ENCODE measurements around the gene SULT1B1. TPM values are rescaled to one million over a fixed set of nuclear protein-coding genes. Genes with fewer than 3 reads are reported as not detected.

SULT1B1 gene
- total and polyA plus RNA-seq, 2 of the 8 experiments (the other 6 are each of a cell fraction or from before 2014, with no cell fraction given) = not detected

GRCh38 chr4:69748173-69748572 lies 12.2 kb downstream of the SULT1B1 start:
- H3K4me1 ChIP-seq (replicated peaks in 1 of 4; ENCODE audit: control insufficient read depth in 3 of 4, insufficient read depth in 4 of 4, low read length in 3 of 4) = no peaks in the 10 kb centered on the region
- no peak overlapping the region for H4K8ac ChIP-seq (ENCODE audit: extremely low read depth, insufficient read depth, low read length)
- no peak overlapping the region for H3K27ac ChIP-seq (ENCODE audit: low read depth, low read length)
- H3K27me3 ChIP-seq (replicated peaks in 1 of 4; ENCODE audit: control insufficient read depth in 3 of 4, extremely low read depth in 1 of 4, insufficient read depth in 3 of 4, low read length in 3 of 4) = peaks cover 0 to 1% (median 0%) of the 10 kb centered on the region in 4 experiments; a peak in 1 of 7 replicates
- no peak overlapping the region for H4K91ac ChIP-seq (replicated peaks; ENCODE audit: insufficient read length, low read length)
- H3K9me3 ChIP-seq (ENCODE audit: insufficient read depth in 2 of 2, low read depth in 1 of 2, low read length in 1 of 2) = no peaks in the 10 kb centered on the region; a peak in 1 of 4 replicates
- no peaks in the 10 kb centered on the region; the same call in 1 of the 2 replicates for H3K23me2 ChIP-seq (ENCODE audit: low read depth, low read length)
- H3K56ac ChIP-seq (replicated peaks; ENCODE audit: insufficient read length, low read depth, low read length) = no peak overlapping the region
- no peaks in the 10 kb centered on the region for H3K36me3 ChIP-seq (ENCODE audit: control insufficient read depth in 2 of 4, insufficient read depth in 4 of 4, low read length in 3 of 4)
- no peak overlapping the region for H2BK5ac ChIP-seq (ENCODE audit: low read depth, low read length)
- no peak overlapping the region for H2BK120ac ChIP-seq (replicated peaks; ENCODE audit: low read depth, low read length)
- H3K79me2 ChIP-seq (ENCODE audit: control insufficient read depth in 1 of 2, insufficient read depth in 2 of 2, low read length in 2 of 2) = no peaks in the 10 kb centered on the region
- H3K79me1 ChIP-seq (ENCODE audit: low read depth, low read length) = no peaks in the 10 kb centered on the region
- FAIRE-seq (no peak), DNase-seq (ENCODE audit: low read depth in 1 of 2, low spot score in 2 of 2) (no peak)
- ChIA-PET CTCF (ENCODE audit: partially characterized antibody) (interaction anchor here (1.1 to 1.3 kb wide), 3 partner anchors 12 to 435 kb away, joined by 4 read pairs; no protein-coding TSS in a partner anchor), POLR2A (ENCODE audit: partially characterized antibody) (no interaction called here)
- H2BK15ac ChIP-seq (ENCODE audit: low read length) = no peak overlapping the region
- no peak overlapping the region for H2BK12ac ChIP-seq (ENCODE audit: low read depth, low read length)
- H2AK5ac ChIP-seq (ENCODE audit: low read depth, low read length) = no peak overlapping the region
- H3K14ac ChIP-seq (ENCODE audit: insufficient read length) = no peak overlapping the region
- H2AFZ ChIP-seq (ENCODE audit: low read length) = no peak overlapping the region
- no peak overlapping the region for H3K18ac ChIP-seq (ENCODE audit: extremely low read depth, low read length)
- H2BK20ac ChIP-seq (ENCODE audit: low read length) = no peak overlapping the region
- H3K4me3 ChIP-seq (ENCODE audit: extremely low read depth in 1 of 4, insufficient read depth in 2 of 4, low read depth in 3 of 4, low read length in 4 of 4) = no peak overlapping the region
- H3K4ac ChIP-seq (replicated peaks; ENCODE audit: insufficient read length, low read depth, low read length) = no peak overlapping the region
- no peak overlapping the region for H3K4me2 ChIP-seq (ENCODE audit: insufficient read depth in 1 of 2, low read depth in 2 of 2, low read length in 2 of 2)
- WGBS, 2 experiments (ENCODE audit: extremely low coverage in 1 of 2, insufficient coverage in 1 of 2, insufficient read length in 1 of 2, insufficient replicate concordance in 2 of 2, low coverage in 1 of 2, low lambda C conversion rate in 2 of 2, missing lambda C conversion rate in 1 of 2) = 81% methylated on average over 1 of the region's 1 CpG; no CpG with 5 or more reads in 1 of the 2 experiments
- H3K23ac ChIP-seq (ENCODE audit: insufficient read length) = no peak overlapping the region
- no peak overlapping the region for H3K9ac ChIP-seq (replicated peaks in 1 of 4; ENCODE audit: extremely low read depth in 1 of 4, low read depth in 3 of 4, low read length in 3 of 4)
- no peaks in the 10 kb centered on the region for H4K20me1 ChIP-seq (replicated peaks in 1 of 2; ENCODE audit: control insufficient read depth in 1 of 2, insufficient read depth in 2 of 2, low read length in 2 of 2)
- H4K5ac ChIP-seq (ENCODE audit: insufficient read length, low read depth, low read length) = no peak overlapping the region
- TF ChIP-seq NRF1 (IDR thresholded peaks at IDR 0.05; ENCODE audit: low read depth, low read length) (no peak), CTCF (IDR thresholded peaks at IDR 0.05; ENCODE audit: control extremely low read depth in 1 of 3, insufficient read depth in 1 of 3, low read depth in 1 of 3, low read length in 3 of 3) (no peak), FOSL1 (IDR thresholded peaks at IDR 0.05; ENCODE audit: insufficient read depth, low read depth, low read length) (no peak), MAFK (IDR thresholded peaks at IDR 0.05; ENCODE audit: low read depth, low read length) (no peak), E2F6 (IDR thresholded peaks at IDR 0.05) (no peak), SRF (IDR thresholded peaks at IDR 0.05; ENCODE audit: low read depth, low read length) (no peak), RXRA (IDR thresholded peaks at IDR 0.05; ENCODE audit: insufficient read depth, low read depth, low read length) (no peak), EGR1 (IDR thresholded peaks at IDR 0.05; ENCODE audit: borderline replicate concordance, low read depth, low read length) (no peak), PHF8 (conservative IDR thresholded peaks at IDR 0.05; ENCODE audit: low read depth, low read length) (no peak), CBX5 (IDR thresholded peaks at IDR 0.05; ENCODE audit: low read depth, low read length) (no peak), GABPA (IDR thresholded peaks at IDR 0.05; ENCODE audit: borderline replicate concordance, insufficient read depth, low read length) (no peak)
